ENCODE results near the gene DPEP3.

DNA sequence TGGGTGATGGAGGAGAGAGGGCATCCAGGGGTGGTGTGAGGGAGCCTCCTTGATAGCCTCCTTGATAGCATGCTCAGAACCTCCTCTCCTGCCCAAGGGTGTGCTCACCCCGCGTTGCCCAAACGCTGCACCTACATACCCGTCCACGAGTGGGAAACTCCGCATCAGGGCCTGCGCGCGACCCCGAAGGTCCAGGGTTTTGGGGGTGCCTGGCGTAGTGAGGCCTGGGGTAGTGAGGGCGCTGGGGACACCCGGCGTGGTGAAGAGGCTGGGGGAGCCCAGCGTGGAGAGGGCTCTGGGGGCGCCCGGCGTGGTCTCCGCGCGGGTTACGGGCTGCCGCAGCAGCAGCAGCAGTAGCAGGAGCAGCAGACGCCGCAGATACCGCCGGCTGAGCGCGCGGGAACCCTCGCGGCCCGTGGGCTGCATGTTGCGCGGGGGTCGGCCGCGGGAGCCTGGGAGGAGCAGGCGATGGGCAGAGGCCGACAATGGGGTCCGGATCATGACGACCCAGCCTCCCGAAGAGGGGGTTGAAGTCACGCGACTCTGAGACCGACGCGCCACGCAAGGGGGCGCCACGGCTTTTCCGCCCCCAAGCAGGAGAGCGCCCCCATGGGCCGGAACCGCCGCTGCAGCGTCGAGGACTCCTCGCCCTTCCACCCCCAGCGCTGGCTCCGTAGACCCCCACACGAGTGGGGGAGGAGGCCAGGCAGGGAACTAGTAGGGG is at the start of gene DPEP3:
- peak; percentile 10 for TF ChIP-seq CTCF (conservative IDR thresholded peaks at IDR 0.05 in 1 of 2, IDR thresholded peaks at IDR 0.05 in 1 of 2; ENCODE audit: extremely low read depth in 1 of 2, insufficient read depth in 1 of 2, low read depth in 1 of 2, low read length in 2 of 2)
- no peak for TF ChIP-seq EZH2 (IDR thresholded peaks at IDR 0.05; ENCODE audit: borderline replicate concordance, low read length)

All from mammary epithelial cell (primary cell).